HG03571 (cell line): ENCODE results near the gene KATNBL1.

ENCODE experiments used
- ATAC-seq: cut with Tn5 transposase; IDR thresholded peaks from one replicate; pipeline ENCODE4 v1.9.1; 2021; ENCODE audit not compliant: unreplicated experiment

KATNBL1 gene

GRCh38 chr15:34119291-34119690, 90.6 kb downstream of the KATNBL1 start:
- ATAC-seq: no peak

DNA sequence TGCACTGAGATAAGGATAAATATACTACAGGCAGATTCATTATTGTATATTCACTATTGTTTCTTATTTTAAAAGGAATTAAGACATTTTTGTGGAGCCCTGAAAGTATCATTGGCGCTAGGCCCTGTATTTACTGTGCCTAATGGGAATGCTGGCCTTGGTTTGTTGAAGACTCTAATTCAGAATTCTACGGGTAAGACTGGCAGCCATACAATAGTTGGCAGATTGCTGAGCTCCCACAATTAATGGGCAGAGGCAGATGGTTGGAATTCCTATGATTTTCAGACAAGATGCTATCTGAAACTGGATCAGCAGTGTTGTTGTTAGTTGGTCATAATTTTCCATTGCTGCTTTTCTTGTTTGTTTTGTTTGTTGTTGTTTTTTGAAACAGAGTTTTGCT, 93.3 kb downstream of the KATNBL1 start:
- no peak for ATAC-seq

DNA sequence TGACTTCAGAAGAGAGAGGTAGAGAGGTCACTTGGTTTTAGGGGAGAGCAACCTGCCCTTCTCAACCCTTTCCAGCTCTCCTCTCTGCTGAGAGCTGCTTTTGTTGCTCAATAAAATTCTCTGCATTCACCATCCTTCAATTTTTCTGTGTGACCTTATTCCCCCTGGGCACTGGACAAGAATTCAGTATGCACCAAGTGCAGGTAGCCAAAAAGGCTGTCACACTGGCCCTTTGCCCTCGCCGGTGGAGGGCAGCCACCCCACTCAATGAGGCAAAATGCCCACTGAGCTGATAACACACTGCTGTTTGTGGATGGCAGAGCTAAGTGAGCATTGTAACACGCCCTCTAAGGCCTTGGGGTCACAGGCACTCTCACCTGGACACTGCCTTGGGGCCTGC, 95.2 kb downstream of the KATNBL1 start:
- no peak for ATAC-seq

DNA sequence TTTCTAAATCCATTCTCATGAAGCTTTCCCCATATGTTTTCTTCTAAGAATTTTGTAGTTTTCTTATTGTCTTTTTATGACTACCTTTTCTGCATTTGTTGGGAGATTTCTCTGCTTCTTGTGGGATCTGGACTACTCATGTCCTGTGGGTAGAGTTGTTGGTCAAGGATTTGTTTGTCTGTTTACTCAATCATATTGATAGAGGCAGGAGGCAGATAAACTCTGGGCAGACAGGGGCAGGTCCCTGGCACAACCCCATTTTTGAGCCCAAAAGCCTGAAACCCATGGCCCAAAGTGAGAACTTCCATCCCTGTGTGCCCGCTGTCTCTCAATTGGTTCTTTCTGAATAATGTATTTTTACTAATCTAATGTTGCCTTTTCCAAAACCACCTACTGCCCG, 95.7 kb downstream of the KATNBL1 start:
- no peak for ATAC-seq

- no peak for ATAC-seq
These were observed 98.4 kb downstream of the KATNBL1 start for GRCh38 chr15:34111488-34111887.

DNA sequence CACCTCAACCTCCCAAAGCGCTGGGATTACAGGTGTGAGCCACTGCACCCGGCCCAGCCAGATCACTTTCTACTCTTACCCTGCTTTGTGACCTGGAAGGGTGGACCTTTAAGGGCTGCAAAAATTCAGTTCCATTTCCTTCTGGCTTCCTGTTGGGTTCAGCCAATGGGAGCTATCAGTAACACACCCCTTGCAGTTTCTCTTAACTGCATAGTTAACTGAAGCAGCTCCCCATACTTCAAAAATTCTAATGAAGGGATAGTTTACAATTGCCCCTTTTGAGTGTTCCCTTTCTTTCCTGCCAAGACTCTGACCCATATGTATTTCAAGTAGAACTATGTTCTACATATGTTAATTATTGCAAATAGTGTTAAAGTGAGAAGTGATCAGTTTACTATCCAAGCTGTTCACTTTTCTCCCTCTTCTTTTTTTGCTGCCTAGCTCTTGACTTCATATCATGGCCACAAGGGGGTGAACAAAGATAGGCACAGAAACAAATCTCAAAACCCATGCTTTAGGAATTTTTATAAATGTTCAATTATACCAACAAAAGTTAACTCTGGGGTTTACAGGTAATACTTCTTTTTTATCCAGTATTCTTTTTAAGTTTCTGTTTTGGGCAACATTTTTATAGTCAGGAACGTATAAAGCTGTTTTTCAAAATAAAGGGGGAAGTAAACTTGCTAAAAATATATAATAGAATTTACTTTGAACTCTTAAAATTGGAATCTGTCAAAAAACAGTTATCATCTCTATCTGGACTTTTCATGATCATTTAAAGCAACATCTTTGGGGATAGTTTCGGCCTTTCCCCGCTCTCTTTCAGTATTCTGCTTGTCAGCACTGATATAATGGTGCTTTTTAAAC, 99.9 kb downstream of the KATNBL1 start:
- ATAC-seq: no peak

DNA sequence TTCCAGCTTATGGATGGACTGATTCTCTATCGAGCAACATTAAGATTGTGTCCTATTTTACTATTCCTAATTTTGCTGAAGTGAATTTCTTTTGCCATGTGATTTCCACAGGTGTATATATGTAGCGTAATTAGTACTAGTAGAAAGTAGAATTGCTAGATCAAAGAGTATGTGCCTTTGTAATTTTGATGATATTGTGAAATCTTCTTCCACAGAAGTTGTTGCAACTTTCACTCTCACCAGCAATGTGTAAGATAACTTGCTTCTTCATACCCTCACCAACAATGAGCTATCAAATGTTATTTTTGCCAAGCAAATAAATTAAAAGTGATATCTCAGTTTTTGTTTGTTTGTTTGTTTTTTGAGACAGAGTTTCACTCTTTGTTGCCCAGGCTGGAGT, 102.6 kb downstream of the KATNBL1 start:
- no peak for ATAC-seq

- no peak for ATAC-seq
These were observed 103.5 kb downstream of the KATNBL1 start for GRCh38 chr15:34106423-34106822.

- no peak for ATAC-seq
These were observed 107.5 kb downstream of the KATNBL1 start for GRCh38 chr15:34102175-34102925.

DNA sequence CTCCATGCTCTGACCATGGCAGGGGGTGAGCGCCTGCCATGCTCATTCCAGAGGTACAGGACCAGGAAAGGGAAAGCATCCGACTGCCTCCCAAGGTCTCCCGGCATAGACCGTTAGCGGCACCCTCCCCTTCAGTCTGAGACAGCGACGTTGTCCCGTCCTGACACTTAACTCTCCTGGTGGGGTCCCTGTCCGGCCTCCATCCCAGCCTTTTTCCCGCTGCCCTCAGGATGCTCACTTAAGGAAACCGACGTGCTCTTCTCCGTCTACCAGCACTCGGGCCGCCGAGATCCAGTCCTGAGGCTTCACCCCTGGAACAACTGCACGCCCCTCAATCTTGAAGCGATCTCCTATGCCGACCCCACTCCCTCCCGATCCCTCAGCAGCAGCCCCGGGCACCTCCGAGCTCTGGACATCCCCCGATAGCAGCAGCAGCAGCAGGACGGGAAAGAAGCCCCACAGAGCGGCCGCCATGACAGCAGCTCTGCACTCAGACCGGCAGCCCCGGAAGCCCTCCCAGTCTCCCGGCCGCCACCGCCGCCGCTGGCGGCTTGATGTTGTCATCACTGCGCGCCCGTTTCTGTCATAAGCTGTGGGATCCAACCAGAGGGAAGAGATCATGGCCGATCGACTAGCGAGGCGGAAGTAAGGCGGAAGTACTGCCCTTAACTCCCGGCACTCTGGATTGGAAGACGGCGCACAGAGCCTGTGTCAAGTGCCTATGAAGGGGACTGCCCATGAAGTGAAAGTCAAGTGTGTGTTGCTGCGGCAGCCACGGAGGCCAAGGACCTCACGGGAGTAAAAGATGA, 108.3 kb downstream of the KATNBL1 start, which contains the start of the genes EMC7 and PGBD4:
Gene EMC7, minus strand, starts transcription at position 497 of the 809 bp plus-strand sequence. Its CDS starts 23 bp downstream, at position 474.
Gene PGBD4, plus strand, starts transcription at position 718 of the 809 bp plus-strand sequence. CDS start 449 bp downstream, outside the sequence.
- ATAC-seq: peak; percentile 97

GRCh38 chr15:34099914-34100313, 110.0 kb downstream of the KATNBL1 start:
- no peak for ATAC-seq
